Panc1 (cell line): Measurements from ENCODE around the gene ERAL1.

Experiments used
- CTCF ChIP-seq: fragments of 450-650 bp; IDR thresholded peaks from 2 replicates; pipeline ENCODE4 v1.5.1; 2017; ENCODE audit warnings: mild to moderate bottlenecking
- POLR2AphosphoS5 ChIP-seq: IDR thresholded peaks from 2 replicates; pipeline ENCODE4 v1.6.1; 2012; ENCODE audit warnings: mild to moderate bottlenecking, low read depth, low read length, moderate library complexity
- REST ChIP-seq, 2 experiments: IDR thresholded peaks; 2 replicates each; pipeline ENCODE4 v1.6.1; 2011 to 2012; ENCODE audit warnings: low read depth in 2 of 2, control low read depth in 1 of 2, low read length in 1 of 2, mild to moderate bottlenecking in 1 of 2, moderate library complexity in 1 of 2; ENCODE audit not compliant: insufficient read depth in 1 of 2
- SIN3A ChIP-seq: IDR thresholded peaks from 2 replicates; pipeline ENCODE4 v1.6.1; 2012; ENCODE audit warnings: low read depth, mild to moderate bottlenecking, low read length, moderate library complexity, borderline replicate concordance; ENCODE audit not compliant: insufficient read depth

GRCh38 chr17:28898527-28898955 is 43.7 kb downstream of the ERAL1 start:
- TF ChIP-seq SIN3A = no peak
- TF ChIP-seq CTCF = no peak
- TF ChIP-seq REST (IDR thresholded peaks at IDR 0.05; ENCODE audit: insufficient read depth in 1 of 2, low read depth in 2 of 2, low read length in 1 of 2) = no peak
- no peak for TF ChIP-seq POLR2AphosphoS5
